Islet of Langerhans (tissue), 1 donor: ENCODE measurements around the gene MARCHF9.

Experiments
- FAIRE-seq: peaks from one replicate; lab custom pipeline; 2011; peaks lifted over from hg19 to GRCh38; lab: Jason Lieb, UNC

MARCHF9 gene

DNA sequence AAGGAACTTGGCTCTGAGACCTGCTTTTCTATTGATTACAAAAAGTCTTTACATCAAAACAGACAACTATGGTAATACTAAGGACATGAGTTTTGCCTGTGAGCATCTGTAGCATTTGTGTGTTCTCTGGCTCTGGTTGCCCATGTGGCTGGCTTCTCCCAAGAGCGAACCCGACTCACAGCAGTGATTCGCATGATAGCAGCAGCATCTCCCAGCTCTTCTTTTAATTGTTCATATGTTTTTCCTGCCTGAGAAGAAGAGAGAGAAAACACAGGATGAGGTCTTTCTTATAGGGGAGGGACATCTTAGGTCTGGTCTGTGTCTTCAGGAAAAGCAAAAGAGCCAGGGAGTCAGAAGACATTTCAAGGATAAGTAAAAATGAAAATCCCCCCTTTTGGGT is 46.1 kb downstream of the MARCHF9 start:
- no peak for FAIRE-seq

DNA sequence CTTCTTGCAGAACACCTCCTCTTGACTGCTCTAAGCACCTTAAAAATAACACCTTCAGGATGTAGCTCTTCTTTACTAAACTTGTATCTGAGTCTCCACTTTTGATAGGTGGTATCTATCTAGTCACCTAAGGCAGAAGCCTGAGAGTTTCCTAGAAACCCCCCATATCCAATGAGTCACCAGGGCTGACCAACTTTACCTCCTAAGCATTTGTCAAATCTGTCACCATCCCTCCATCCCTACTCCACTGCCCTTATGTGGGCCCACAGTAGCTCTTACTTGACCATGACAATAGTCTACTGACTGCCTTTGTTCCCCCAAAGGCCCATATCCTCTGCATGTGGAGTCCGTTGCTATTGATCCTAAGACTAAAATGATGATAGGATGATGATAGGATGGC is 47.7 kb downstream of the MARCHF9 start:
- no peak for FAIRE-seq

DNA sequence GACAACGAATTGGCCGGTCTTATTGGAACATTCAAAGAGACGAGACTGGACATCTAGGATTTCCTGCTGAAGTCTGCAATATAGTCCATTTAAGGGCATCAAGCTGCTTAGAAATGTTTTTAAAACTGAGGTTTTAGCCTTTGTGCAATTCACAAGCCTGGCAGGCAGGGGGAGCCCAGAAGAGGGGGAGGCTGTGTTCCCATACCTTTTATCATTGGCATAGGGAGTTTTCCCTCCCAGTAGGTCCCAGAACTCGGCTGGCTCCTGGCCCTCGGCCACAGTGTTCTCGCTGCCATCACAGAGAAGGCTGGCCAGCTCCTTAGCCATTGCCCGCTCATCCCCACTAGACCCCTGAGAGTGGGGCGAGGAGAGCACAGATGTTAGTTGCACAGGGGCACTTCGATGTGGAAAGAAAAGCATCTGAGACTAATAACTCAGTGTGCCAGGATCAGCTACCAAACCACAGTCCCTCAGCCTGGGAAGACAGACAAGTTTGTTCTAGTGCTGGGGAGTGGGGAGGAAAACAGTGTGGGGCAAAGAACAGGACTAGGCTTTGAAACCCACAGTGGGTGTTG is 48.5 kb downstream of the MARCHF9 start:
- no peak for FAIRE-seq

DNA sequence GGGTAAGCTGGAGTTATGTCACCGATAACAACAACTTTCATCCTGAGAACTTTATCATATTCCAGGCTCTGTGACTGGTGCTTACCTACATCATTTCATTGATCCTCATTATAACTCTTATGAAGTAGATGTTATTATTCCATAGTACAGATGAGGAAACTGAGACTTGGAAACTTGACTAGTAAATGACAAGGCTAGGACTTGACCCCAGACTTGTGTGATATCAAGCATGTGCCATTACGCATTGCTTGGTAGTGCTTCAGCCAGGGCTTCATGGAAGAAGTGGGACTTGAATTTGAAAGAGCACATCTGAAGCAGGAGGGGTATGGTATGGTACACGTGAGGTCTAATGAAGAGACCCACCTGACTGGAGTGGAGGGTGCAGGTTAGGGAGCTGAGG is 51.8 kb downstream of the MARCHF9 start:
- no peak for FAIRE-seq

DNA sequence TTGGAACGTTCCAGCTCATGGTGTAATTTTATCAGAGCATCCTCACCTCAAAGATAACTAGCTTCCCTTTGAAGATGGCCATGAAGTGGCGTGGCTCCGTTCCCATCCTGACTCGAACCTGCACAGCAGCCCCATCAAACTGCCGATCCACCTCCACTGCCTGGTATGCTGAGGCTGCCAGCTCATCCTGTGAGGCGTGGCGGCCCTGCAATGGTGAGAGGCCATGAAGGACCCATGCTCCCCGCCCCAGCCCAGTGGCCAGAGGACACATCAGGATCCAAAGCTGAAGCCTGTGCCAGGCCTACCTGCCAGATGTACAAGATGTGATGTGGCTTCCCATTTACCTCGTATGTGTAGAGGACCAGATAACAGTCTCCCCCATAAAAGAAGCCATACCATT is 52.4 kb downstream of the MARCHF9 start:
- no peak for FAIRE-seq

DNA sequence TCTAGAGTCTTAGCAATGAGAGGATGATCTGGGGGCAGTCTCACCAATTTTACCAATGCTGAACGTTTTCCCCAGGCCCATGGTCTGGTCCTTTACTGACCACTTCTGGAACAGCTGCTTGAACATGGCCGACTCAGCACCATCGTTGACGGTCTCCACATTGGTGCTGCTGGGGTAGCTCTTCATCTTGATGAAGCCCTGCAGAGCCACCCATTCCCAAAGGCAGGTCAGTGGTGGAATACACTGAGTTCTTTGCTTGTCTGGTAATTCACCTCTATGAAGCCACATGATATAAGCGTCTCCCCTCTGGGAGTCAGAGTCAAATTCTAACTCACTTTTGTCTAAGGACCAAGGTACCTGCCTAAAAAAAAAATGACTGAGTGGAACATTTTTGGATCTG is 53.4 kb downstream of the MARCHF9 start:
- FAIRE-seq, result no peak

DNA sequence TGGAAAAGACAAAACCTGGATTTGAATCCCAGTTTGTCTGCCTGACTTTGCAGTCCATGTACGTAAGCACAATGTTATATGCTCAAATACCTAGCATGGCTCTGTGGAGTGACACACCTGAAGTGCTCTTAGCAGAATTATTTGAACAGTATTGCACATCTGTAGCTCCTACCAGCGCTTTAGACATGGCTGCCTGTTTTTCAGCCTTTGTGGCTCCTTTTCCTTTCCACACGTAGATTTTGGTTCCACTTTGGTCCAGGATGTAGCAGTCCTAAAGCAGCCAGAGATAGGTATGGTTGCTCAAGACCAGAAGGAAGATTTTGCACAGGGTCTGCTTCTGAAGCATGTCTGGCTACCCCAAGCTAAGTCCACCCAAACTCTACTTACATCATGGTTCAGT is 54.5 kb downstream of the MARCHF9 start:
- no peak for FAIRE-seq
